K562 (cell line): ENCODE measurements around the gene AHCYL1. TPM values are rescaled to one million over a fixed set of nuclear protein-coding genes. Genes with fewer than 3 reads are reported as not detected.

Experiments used
- ADNP ChIP-seq: fragments of 200-800 bp; sonication (Bioruptor generic); IDR thresholded peaks from 2 replicates; pipeline ENCODE4 v1.6.1; 2016; ENCODE audit warnings: missing genetic modification characterization, missing compliant biosample characterization
- ASH1L ChIP-seq: fragments of 450-650 bp; IDR thresholded peaks from 2 replicates; pipeline ENCODE4 v1.6.1; 2018; ENCODE audit warnings: borderline replicate concordance, mild to moderate bottlenecking, low read depth; ENCODE audit not compliant: partially characterized antibody
- CCAR2 ChIP-seq: fragments of 200-400 bp; formaldehyde crosslinking; IDR thresholded peaks from 2 replicates; pipeline ENCODE4 v1.6.1; 2017; ENCODE audit warnings: mild to moderate bottlenecking, low read depth, low read length
- CTBP1 ChIP-seq: fragments of 450-650 bp; IDR thresholded peaks from 2 replicates; pipeline ENCODE4 v1.6.1; 2016; ENCODE audit warnings: borderline replicate concordance
- ELF2 ChIP-seq: fragments of 250-450 bp; sonication (Bioruptor Pico); IDR thresholded peaks from 2 replicates; pipeline ENCODE4 v1.5.0; 2021; ENCODE audit warnings: mild to moderate bottlenecking
- FOS ChIP-seq: IDR thresholded peaks from 3 replicates; pipeline ENCODE4 v1.6.1; 2011; ENCODE audit not compliant: insufficient read length; ENCODE audit errors: extremely low read depth
- JUND ChIP-seq, 2 experiments: IDR thresholded peaks; 2 replicates in 1 of 2; 3 replicates in 1 of 2; pipeline ENCODE4 v1.6.1; 2011; ENCODE audit warnings: borderline replicate concordance in 2 of 2, low read depth in 2 of 2, low read length in 2 of 2, improper control_type of control experiment in 1 of 2, missing biosample characterization in 1 of 2, missing genetic modification characterization in 1 of 2, missing genetic modification reagents in 1 of 2
- MTF1 ChIP-seq: fragments of 250-450 bp; sonication (Bioruptor Pico); IDR thresholded peaks from 2 replicates; pipeline ENCODE4 v1.9.0; 2021; ENCODE audit warnings: moderate library complexity, mild to moderate bottlenecking, inconsistent platforms, borderline replicate concordance
- MYC ChIP-seq, 2 experiments: fragments of 250-450 bp in 1 of 2; sonication (Bioruptor Pico) in 1 of 2; IDR thresholded peaks; 2 replicates each; pipeline versions ENCODE4 v1.5.1 to v1.6.1; 2012 to 2021; ENCODE audit warnings: low read depth in 2 of 2, borderline replicate concordance in 1 of 2, improper control_type of control experiment in 1 of 2, low read length in 1 of 2, mild to moderate bottlenecking in 1 of 2, moderate library complexity in 1 of 2
- SMARCC2 ChIP-seq: fragments of 450-650 bp; IDR thresholded peaks from 2 replicates; pipeline ENCODE4 v1.6.1; 2017; ENCODE audit warnings: antibody characterized with exemption, moderate library complexity, mild to moderate bottlenecking, low read depth
- SOX6 ChIP-seq: fragments of 450-650 bp; IDR thresholded peaks from 2 replicates; pipeline ENCODE4 v1.6.1; 2014; ENCODE audit warnings: mild to moderate bottlenecking
- ZKSCAN3 ChIP-seq: fragments of 250-450 bp; sonication (Bioruptor Pico); IDR thresholded peaks from 2 replicates; pipeline ENCODE4 v1.4.0; 2020
- polyA plus RNA-seq, 8 experiments: library from polyadenylated mRNA; depleted of rRNA in 4 of 8; stranded (reverse) in 5 of 8; unstranded in 3 of 8; fragments of >200 nt; fragmentation: Nextera tagmentation in 2 of 8; fragmentation: Illumina TruSeq in 1 of 8; extraction: Ambion mirVana in 2 of 8; extraction: Trizol in 1 of 8; gene quantifications; 2 replicates each; pipeline versions ENCODE4 v1.2.1 to v1.2.3, GENCODE V29; 2011 to 2014; ENCODE audit warnings: inconsistent platforms in 1 of 8, missing spikeins in 1 of 8
- total RNA-seq, 7 experiments: library from RNA; depleted of rRNA in 6 of 7; stranded (reverse); fragments of >200 nt in 6 of 7; fragmentation: Illumina TruSeq in 2 of 7; extraction: Trizol in 2 of 7; gene quantifications; 2 replicates each; pipeline versions ENCODE4 v1.2.1 to v1.2.3, GENCODE V29; 2011 to 2021; ENCODE audit warnings: low replicate concordance in 1 of 7
- TF ChIP-seq, protein P1 (sequence below): fragments of 450-650 bp; IDR thresholded peaks from 2 replicates; pipeline ENCODE4 v1.6.1; 2016; ENCODE audit warnings: antibody characterized with exemption
- TF ChIP-seq, protein P2 (sequence below), 3 experiments: IDR thresholded peaks in 2 of 3; conservative IDR thresholded peaks in 1 of 3; 2 replicates each; pipeline ENCODE4 v1.5.1; 2011 to 2012; ENCODE audit warnings: low read length in 3 of 3, mild to moderate bottlenecking in 3 of 3, control low read depth in 2 of 3, improper control_type of control experiment in 1 of 3, inconsistent platforms in 1 of 3, low read depth in 1 of 3, mixed read lengths in 1 of 3, moderate library complexity in 1 of 3; ENCODE audit not compliant: insufficient read depth in 2 of 3
- TF ChIP-seq, protein P3 (sequence below): sonication (generic); formaldehyde crosslinking; IDR thresholded peaks from 2 replicates; pipeline ENCODE4 v1.8.1; 2022; ENCODE audit warnings: missing genetic modification reagents
- TF ChIP-seq, protein P4 (sequence below), 2 experiments: fragments of 450-650 bp; conservative IDR thresholded peaks; 2 replicates each; pipeline ENCODE4 v1.6.1; 2017; ENCODE audit warnings: mild to moderate bottlenecking in 2 of 2, moderate library complexity in 2 of 2
- TF ChIP-seq, protein P5 (sequence below): fragments of 200-400 bp; formaldehyde crosslinking; IDR thresholded peaks from 2 replicates; pipeline ENCODE4 v1.6.1; 2017; ENCODE audit warnings: mild to moderate bottlenecking, low read depth, low read length, moderate library complexity

AHCYL1 gene
- total and polyA plus RNA-seq, 9 of the 15 experiments (the other 6 are each of a cell fraction or from before 2014, with no cell fraction given): 27.3 to 118 (median 44.5) TPM

DNA sequence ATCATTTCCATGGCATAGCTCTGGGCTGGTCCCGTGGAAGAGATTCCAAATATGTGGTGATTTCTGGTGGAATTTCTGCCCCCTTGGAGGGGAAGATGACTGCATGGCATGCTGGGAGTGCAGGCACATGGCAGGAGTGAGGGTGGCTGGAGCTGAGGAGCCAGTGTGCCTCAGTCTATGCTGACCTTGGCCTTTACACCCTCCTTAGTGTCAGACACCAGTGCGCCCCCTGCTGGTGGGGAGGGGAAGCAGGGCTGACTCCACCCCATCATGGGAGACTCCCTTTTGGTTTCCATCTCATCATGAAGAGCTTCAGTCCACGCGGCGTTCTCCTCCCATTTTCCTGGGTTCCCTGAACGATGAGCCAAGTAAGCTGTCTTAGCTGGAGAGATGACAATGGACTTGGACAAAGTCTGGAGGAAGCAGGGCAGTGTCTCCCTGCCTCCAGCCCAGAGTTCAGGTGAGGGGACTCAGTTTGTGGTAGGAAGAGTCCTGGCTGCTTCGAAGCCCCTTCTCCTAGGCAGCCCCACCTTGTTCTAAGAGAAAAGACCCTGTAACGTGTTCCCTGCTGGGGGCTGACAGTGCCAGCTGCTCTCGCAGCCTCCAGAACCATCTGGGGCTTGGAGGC lies 75.6 kb downstream of the AHCYL1 start (continued):
- TF ChIP-seq ZKSCAN3 (CRISPR knock-in tag) (no peak), ASH1L (no peak), CCAR2 (no peak), ELF2 (CRISPR knock-in tag) (no peak), JUND (IDR thresholded peaks at IDR 0.05; ENCODE audit: borderline replicate concordance, low read depth, low read length) (no peak), JUND (tag; IDR thresholded peaks at IDR 0.05; ENCODE audit: borderline replicate concordance, low read depth, low read length) (no peak), ADNP (tag) (no peak), MYC (IDR thresholded peaks at IDR 0.05; ENCODE audit: low read depth, low read length) (0 out of 2 replicates have a peak, but pooled peaks have one; percentile 53), MYC (CRISPR knock-in tag; IDR thresholded peaks at IDR 0.05; ENCODE audit: borderline replicate concordance, low read depth) (no peak), CTBP1 (peak; percentile 67; the same call in 1 of the 2 replicates), FOS (no peak), SOX6 (0 out of 2 replicates have a peak, but pooled peaks have one; percentile 19), SMARCC2 (no peak), MTF1 (CRISPR knock-in tag) (no peak)
- TF ChIP-seq, protein P1, sequence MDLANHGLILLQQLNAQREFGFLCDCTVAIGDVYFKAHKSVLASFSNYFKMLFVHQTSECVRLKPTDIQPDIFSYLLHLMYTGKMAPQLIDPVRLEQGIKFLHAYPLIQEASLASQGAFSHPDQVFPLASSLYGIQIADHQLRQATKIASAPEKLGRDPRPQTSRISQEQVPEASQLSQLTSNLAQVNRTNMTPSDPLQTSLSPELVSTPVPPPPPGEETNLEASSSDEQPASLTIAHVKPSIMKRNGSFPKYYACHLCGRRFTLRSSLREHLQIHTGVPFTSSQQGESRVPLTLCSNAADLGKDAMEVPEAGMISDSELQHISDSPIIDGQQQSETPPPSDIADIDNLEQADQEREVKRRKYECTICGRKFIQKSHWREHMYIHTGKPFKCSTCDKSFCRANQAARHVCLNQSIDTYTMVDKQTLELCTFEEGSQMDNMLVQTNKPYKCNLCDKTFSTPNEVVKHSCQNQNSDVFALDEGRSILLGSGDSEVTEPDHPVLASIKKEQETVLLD: 0 out of 2 replicates have a peak, but pooled peaks have one; percentile 19
- TF ChIP-seq, protein P2, sequence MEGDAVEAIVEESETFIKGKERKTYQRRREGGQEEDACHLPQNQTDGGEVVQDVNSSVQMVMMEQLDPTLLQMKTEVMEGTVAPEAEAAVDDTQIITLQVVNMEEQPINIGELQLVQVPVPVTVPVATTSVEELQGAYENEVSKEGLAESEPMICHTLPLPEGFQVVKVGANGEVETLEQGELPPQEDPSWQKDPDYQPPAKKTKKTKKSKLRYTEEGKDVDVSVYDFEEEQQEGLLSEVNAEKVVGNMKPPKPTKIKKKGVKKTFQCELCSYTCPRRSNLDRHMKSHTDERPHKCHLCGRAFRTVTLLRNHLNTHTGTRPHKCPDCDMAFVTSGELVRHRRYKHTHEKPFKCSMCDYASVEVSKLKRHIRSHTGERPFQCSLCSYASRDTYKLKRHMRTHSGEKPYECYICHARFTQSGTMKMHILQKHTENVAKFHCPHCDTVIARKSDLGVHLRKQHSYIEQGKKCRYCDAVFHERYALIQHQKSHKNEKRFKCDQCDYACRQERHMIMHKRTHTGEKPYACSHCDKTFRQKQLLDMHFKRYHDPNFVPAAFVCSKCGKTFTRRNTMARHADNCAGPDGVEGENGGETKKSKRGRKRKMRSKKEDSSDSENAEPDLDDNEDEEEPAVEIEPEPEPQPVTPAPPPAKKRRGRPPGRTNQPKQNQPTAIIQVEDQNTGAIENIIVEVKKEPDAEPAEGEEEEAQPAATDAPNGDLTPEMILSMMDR (IDR thresholded peaks at IDR 0.05 in 2 of 3, conservative IDR thresholded peaks at IDR 0.05 in 1 of 3; ENCODE audit: insufficient read depth in 2 of 3, low read depth in 1 of 3, low read length in 3 of 3): peak; percentile 82 to 100 (median 90)
- TF ChIP-seq, protein P3, sequence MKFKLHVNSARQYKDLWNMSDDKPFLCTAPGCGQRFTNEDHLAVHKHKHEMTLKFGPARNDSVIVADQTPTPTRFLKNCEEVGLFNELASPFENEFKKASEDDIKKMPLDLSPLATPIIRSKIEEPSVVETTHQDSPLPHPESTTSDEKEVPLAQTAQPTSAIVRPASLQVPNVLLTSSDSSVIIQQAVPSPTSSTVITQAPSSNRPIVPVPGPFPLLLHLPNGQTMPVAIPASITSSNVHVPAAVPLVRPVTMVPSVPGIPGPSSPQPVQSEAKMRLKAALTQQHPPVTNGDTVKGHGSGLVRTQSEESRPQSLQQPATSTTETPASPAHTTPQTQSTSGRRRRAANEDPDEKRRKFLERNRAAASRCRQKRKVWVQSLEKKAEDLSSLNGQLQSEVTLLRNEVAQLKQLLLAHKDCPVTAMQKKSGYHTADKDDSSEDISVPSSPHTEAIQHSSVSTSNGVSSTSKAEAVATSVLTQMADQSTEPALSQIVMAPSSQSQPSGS (CRISPR knock-in tag): no peak
- TF ChIP-seq, protein P4, sequence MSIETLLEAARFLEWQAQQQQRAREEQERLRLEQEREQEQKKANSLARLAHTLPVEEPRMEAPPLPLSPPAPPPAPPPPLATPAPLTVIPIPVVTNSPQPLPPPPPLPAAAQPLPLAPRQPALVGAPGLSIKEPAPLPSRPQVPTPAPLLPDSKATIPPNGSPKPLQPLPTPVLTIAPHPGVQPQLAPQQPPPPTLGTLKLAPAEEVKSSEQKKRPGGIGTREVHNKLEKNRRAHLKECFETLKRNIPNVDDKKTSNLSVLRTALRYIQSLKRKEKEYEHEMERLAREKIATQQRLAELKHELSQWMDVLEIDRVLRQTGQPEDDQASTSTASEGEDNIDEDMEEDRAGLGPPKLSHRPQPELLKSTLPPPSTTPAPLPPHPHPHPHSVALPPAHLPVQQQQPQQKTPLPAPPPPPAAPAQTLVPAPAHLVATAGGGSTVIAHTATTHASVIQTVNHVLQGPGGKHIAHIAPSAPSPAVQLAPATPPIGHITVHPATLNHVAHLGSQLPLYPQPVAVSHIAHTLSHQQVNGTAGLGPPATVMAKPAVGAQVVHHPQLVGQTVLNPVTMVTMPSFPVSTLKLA (conservative IDR thresholded peaks at IDR 0.05): 0 out of 4 replicates have a peak, but pooled peaks of 1 of the 2 experiments have one; percentile 39
- TF ChIP-seq, protein P5, sequence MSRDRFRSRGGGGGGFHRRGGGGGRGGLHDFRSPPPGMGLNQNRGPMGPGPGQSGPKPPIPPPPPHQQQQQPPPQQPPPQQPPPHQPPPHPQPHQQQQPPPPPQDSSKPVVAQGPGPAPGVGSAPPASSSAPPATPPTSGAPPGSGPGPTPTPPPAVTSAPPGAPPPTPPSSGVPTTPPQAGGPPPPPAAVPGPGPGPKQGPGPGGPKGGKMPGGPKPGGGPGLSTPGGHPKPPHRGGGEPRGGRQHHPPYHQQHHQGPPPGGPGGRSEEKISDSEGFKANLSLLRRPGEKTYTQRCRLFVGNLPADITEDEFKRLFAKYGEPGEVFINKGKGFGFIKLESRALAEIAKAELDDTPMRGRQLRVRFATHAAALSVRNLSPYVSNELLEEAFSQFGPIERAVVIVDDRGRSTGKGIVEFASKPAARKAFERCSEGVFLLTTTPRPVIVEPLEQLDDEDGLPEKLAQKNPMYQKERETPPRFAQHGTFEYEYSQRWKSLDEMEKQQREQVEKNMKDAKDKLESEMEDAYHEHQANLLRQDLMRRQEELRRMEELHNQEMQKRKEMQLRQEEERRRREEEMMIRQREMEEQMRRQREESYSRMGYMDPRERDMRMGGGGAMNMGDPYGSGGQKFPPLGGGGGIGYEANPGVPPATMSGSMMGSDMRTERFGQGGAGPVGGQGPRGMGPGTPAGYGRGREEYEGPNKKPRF: no peak
